ENCODE results near the gene BFSP2. TPM values are rescaled to one million over a fixed set of nuclear protein-coding genes. Genes with fewer than 3 reads are reported as not detected.

BFSP2 gene
- total RNA-seq, 4 donors from 2014 or later, result 2.6 TPM; not detected in 3

- TF ChIP-seq CTCF (IDR thresholded peaks at IDR 0.05) (no peak), EP300 (IDR thresholded peaks at IDR 0.05) (no peak), POLR2A (IDR thresholded peaks at IDR 0.05) (no peak)
- no peak for DNase-seq (ENCODE audit: low spot score in 2 of 2)
These were observed 31.3 kb upstream of the BFSP2 start for GRCh38 chr3:133368371-133369067.

GRCh38 chr3:133369068-133369440 is 30.8 kb upstream of the BFSP2 start:
- Histone ChIP-seq H3K9me3 (no peaks in the 10 kb centered on the region), H3K27me3 (no peaks in the 10 kb centered on the region), H3K36me3 (no peaks in the 10 kb centered on the region), H3K4me1 (no peaks in the 10 kb centered on the region), H3K27ac (no peak overlapping the region), H3K4me3 (no peak overlapping the region)
- TF ChIP-seq POLR2A (IDR thresholded peaks at IDR 0.05) (no peak), CTCF (IDR thresholded peaks at IDR 0.05) (no peak), EP300 (IDR thresholded peaks at IDR 0.05) (no peak)
- DNase-seq (ENCODE audit: low spot score in 2 of 2), result no peak
- WGBS, 2 donors, result 70 to 74% methylated on average over 9 of the region's 9 CpGs

More at GRCh38 chr3:133368371-133369067, 31.3 kb upstream of the BFSP2 start:
- H3K36me3 ChIP-seq, result no peaks in the 10 kb centered on the region
- H3K9me3 ChIP-seq, result no peaks in the 10 kb centered on the region
- H3K27ac ChIP-seq, result no peak overlapping the region
- 39 to 50% methylated on average over 4 of the region's 4 CpGs for WGBS, 2 donors
- H3K4me1 ChIP-seq, result no peaks in the 10 kb centered on the region
- no peaks in the 10 kb centered on the region for H3K27me3 ChIP-seq
- H3K4me3 ChIP-seq, result no peak overlapping the region

- Histone ChIP-seq H3K27me3 (no peaks in the 10 kb centered on the region), H3K9me3 (no peaks in the 10 kb centered on the region), H3K4me1 (no peaks in the 10 kb centered on the region), H3K4me3 (no peak overlapping the region), H3K27ac (no peak overlapping the region), H3K36me3 (no peaks in the 10 kb centered on the region)
- no peak for DNase-seq (ENCODE audit: low spot score in 2 of 2)
- TF ChIP-seq CTCF (IDR thresholded peaks at IDR 0.05), result no peak
- TF ChIP-seq EP300 (IDR thresholded peaks at IDR 0.05), result no peak
- no peak for TF ChIP-seq POLR2A (IDR thresholded peaks at IDR 0.05)
- 92 to 97% methylated on average over 2 of the region's 2 CpGs for WGBS, 2 donors
These were observed 28.7 kb upstream of the BFSP2 start for GRCh38 chr3:133371181-133371580.

- Histone ChIP-seq H3K36me3 (no peaks in the 10 kb centered on the region), H3K27me3 (no peaks in the 10 kb centered on the region), H3K27ac (no peak overlapping the region), H3K4me1 (no peaks in the 10 kb centered on the region), H3K4me3 (no peak overlapping the region), H3K9me3 (no peaks in the 10 kb centered on the region)
- TF ChIP-seq EP300 (IDR thresholded peaks at IDR 0.05) (no peak), POLR2A (IDR thresholded peaks at IDR 0.05) (no peak), CTCF (IDR thresholded peaks at IDR 0.05) (no peak)
- DNase-seq (ENCODE audit: low spot score in 2 of 2), result no peak
- 93 to 100% methylated on average over 1 of the region's 1 CpG for WGBS, 2 donors
These were observed 28.2 kb upstream of the BFSP2 start for GRCh38 chr3:133371676-133372075.

- TF ChIP-seq POLR2A (IDR thresholded peaks at IDR 0.05) (no peak), EP300 (IDR thresholded peaks at IDR 0.05) (no peak), CTCF (IDR thresholded peaks at IDR 0.05) (no peak)
- WGBS, 2 donors, result 60 to 64% methylated on average over 4 of the region's 4 CpGs
- Histone ChIP-seq H3K27ac (no peak overlapping the region), H3K36me3 (no peaks in the 10 kb centered on the region), H3K4me1 (no peaks in the 10 kb centered on the region), H3K9me3 (no peaks in the 10 kb centered on the region), H3K4me3 (no peak overlapping the region), H3K27me3 (no peaks in the 10 kb centered on the region)
- DNase-seq (ENCODE audit: low spot score in 2 of 2), result no peak
These were observed 25.0 kb upstream of the BFSP2 start for GRCh38 chr3:133374708-133375402.

Measured in tibial nerve (tissue), 4 donors.